GM19238 (cell line): ENCODE results near the gene DCBLD1.

Source experiments
- DNase-seq: peaks from one replicate; pipeline ENCODE4 v3.0.0; 2011; ENCODE audit warnings: low spot score; ENCODE audit not compliant: insufficient read length

Gene DCBLD1

DNA sequence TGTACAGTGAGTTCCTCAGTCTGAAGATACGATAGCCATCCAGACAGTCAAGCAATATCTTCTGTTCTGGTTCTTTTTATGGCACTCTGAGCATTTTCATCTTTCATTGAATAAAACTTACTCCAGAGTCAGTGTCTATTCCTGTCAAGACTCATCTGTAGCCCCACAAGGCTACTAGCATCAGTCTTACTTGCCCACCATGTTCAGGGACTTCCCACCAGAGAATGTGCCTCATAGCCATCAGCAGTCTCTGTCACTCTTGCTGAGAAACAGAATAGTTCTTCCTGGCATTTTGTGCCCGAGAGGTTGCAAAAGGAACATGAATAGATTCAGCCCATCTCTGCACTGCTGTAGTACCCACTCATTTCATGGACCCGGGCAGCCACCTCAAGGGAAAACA is 12.7 kb upstream of the DCBLD1 start:
- no peak for DNase-seq

DNA sequence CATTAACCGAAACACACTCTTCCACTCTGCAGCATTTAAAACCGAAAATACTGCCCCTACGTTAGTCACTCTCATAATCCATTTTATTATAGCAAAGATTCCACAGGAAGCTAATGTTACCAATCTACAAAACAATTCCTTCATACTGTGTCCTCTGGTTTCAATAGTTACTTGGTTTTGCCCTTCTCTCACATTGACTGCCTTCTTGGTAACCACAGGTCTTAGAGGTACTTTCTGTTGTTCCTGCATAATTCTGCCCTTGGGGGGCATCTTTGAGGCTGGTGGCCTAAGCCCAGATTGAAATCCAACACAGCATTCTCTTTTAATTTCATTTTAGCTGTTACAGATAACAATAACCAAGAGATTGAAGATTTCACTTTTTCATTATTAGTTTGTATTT is 9.8 kb upstream of the DCBLD1 start:
- DNase-seq = no peak

DNA sequence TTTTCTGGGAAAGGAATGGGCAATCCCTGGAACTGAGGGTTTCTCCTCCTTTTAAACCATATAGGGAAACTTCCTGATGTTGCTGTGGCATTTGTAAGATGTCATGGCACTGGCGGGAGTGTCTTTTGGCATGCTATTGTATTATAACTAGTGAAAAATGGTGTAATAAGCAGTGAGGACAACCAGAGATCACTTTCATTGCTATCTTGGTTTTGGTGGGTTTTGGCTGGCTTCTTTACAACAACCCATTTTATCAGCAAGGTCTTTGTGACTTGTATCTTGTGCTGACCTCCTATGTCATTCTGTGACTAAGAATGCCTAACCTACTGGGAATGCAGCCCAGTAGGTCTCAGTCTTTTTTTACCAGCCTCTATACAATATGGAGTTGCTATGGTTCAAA is 9.1 kb upstream of the DCBLD1 start:
- no peak for DNase-seq

DNA sequence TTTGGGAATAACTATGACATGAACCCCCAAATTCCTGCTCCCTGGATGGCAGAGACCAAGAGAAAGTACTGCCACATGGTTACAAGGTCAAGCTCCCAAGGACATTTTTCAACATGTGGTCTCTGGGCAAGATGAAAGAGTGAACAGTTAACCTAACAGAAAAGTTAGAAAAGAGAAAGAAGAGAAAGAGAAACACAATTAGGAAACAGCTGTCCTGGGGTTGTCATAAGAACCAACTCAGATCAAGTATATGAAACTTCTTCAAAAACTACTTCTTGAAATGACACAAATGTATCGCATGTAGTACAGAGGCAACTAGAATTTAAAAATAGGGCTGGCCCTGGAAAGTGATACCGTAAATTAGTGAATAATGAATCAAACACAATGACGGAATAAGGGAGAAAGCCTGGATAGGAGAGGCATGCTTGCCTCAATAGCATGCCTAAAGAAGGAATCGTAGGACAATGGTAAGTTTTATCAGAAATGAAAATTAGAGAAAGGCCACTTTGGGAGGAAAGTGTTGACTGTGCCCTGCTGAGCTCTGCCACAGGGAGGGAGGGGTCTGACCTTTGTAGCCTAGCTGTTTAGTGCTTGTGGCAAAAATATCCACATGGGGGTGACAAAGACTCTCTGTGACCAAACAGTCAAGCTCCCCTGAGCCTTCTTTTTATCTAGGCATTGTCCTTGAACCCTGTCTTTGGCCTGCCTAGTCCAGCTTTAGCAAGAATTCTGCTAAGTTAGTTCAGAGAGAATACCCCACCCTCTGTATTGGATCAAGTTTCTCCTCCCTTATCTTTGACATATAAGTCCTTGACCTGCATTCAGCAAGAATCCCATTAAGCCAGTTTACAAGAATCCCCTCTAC is 4.3 kb upstream of the DCBLD1 start:
- DNase-seq = peak; percentile 29

DNA sequence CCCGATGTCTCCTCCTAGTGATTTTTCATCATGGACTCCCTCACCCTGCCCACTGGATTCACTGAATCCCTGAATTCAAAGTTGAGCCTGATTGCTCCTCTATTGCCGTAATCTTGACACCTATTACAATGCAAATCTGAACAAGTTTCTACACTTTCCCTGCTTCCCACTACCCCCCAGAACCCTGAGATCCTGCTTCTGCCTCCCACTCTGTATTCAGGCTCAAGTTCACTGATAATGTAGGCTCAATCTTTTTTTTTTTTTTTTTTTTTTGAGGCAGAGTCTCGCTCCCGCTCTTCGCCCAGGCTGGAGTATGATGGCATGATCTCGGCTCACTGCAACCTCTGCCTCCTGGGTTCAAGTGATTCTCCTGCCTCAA is 3.6 kb upstream of the DCBLD1 start:
- no peak for DNase-seq

DNA sequence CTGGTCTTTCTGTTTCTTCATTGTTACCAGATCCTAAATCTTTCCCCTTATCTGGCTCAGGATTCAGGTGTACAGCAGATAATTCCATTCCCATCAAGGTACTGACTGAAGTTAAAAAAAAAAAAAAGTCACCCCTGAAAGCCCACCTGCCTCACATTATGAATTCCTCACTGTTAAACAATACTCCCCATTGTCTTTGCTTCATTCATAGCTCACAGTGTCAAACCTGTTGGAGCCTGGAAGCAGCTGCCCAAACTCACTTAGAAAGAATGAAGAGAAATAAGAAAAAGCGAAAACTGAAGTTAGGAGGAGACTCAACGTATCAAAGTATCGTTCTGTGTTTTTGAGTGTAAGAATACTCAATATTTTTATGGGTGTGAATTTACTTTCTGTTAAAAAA is 1.8 kb upstream of the DCBLD1 start:
- DNase-seq = no peak

DNA sequence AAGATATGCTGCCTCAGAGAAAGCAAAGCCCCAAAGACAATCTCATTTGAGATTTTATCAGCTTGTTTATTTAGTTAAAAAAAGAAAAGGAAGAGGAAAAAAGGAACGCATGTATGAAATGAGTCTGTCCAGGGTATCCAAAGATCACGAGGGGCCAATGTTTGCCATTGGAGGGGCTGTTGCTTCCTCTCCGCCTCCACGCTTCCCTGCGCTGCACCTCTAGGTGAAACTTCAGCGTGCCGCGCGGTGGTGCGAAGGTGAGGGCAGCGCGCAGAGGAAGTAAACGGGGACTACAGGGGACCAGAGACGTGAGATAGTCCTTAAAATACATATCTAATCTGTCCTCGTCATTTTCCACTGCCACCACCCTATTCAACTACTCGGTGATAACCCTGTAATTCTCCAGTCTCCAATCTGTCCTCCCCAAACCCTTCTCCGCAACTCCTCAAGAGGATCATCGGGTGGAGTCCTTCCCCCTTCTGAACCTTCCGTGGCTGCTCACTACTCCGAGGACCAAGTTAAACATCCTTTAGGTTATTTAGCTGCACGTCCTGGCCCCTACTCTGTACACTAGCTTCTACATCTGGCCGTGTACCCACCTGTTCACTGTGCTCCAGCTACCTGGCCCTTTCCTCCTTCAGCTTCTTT is 1.1 kb upstream of the DCBLD1 start:
- DNase-seq = no peak

DNA sequence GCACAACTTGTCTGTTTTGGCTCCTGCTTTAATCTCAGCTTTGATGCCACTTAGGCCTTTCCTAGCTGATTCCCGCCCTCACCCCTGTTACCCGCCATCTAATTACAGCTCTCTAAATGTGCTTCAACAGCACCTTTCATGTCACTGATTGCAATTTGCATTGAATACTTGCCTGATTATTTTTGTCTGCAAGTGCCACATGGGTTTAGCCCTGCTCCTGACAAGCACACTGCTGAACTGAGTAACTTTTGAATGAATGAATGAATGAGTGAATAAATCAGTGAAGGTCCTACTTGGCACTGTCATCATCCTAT is 591 bp upstream of the DCBLD1 start:
- no peak for DNase-seq

DNA sequence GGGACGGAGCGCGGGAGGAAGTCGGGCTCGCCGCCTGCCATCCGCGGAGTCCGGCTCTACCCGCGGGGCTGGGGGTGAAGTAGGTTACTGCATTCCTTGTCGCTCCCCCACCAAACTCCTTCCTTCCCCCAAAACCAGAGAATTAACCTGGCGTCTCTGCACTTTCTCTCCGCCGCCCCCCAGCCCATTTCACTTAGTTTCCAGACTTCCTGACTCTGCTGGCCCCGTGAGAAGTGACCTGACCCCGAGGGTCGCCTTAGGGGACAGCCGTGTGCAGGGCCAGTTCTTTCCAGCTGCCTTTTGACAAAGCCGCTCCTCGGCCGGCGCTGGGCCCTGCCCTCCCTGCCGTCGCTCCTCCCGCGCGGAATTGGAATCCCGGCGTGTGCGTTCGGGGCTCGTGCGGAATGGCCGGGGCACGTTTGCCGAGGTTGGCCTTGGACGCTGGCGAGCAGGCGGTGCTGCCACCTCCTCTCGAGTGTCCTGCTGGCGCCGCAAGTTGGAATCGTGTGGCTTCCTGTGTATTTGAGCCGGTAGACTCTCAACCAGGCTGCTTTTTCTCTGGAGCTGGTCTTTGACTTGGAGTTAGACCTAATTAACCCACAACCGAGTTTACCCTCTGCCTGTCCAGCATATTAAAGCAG is 650 bp downstream of the DCBLD1 start:
- peak; percentile 22 for DNase-seq

DNA sequence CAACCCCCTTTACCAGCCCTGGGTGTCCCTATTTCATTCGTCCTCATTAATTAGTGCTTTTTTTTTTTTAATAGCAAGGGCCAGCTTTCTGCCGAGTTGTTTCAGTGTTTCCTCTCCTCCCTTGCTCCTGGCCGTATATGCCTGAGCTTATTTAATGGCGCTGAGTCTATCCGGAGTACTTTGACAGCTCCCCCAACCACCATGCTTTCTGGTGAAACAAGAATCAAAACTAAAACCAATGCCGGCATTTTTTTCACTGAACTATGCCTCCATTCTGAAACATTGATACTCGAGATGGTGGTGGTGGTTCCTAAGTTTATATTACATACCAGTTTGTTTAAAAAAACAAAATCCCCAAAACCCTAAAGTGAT is 1.2 kb downstream of the DCBLD1 start:
- DNase-seq = peak; percentile 28

DNA sequence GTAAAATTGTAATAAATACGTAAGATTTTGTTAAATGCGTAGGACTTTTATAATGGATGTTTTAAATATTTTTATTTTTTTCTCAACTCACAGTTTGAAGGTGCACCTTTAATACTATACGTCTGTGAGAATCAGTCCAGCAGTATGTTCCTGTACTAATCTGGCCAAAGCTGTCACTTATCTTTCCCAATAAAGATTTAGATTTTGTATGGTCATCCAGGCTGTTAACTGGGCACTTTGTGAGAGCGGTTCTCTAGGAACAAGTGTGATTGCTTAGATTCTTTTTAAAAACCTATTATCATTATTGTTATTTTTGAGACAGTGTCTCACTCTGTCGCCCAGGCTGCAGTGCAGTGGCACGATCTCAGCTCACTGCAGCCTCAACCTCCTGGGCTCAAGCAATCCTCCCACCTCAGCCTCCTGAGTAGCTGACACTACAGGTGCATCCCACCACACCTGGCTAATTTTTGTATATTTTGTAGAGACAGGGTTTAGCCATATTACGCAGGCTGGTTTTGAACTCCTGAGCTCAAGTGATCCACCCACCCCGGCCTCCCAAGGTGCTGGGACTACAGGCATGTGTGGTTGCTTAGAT is 1.7 kb downstream of the DCBLD1 start:
- no peak for DNase-seq

DNA sequence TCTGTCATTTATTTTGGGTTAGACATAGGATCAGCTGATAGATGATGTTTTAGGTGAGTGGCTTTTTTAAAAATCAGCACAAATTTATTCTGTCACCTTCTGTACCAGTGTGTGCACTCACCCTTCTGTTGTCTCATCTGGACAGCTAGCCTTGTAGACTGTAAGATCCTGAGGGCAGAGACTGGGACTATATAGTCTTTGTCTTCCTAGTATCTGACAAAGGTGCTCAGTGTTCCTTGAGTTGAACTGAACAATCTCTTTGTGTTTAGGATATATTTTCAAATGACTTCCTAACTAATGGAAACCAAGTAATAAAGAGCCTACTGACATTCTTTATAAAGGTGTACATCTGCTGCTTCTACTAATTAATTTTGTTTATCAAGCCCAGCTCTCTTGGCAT is 3.0 kb downstream of the DCBLD1 start:
- no peak for DNase-seq

DNA sequence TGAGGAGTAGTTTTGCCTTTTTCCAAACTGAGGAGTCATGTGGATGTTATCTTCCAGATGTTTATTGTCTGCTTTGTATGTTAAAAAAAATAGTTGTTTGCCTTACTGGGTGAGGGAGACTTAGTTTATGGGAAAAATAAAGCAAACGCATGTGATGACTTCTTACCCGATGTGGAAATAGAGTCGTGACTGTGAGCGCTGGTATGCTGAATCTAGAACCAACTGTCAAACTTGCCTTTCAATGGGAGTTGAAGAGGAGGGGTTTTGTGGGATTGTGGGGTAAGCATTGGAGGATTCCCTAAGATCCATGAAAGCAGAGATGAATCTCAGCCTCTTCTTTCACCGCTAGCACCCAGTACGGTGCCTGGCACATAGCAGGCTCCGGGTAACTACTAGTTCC is 5.3 kb downstream of the DCBLD1 start:
- no peak for DNase-seq

DNA sequence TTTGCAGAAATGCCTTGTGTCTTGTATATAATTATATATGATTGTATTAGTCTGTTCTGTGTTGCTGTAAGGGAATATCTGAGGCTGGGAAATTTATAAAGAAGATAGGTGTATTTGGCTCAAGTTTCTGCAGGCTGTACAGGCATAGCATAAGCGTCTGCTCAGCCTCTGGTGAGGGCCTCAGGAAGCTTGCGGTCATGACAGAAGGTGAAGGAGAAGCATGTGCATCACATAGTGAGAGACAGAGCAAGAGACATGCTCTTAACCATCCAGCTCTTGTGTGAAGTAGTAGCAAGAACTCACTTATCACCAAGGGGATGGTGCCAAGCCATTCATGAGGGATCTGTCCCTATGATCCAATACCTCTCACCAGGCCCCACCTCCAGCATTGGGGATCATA is 6.5 kb downstream of the DCBLD1 start:
- no peak for DNase-seq

DNA sequence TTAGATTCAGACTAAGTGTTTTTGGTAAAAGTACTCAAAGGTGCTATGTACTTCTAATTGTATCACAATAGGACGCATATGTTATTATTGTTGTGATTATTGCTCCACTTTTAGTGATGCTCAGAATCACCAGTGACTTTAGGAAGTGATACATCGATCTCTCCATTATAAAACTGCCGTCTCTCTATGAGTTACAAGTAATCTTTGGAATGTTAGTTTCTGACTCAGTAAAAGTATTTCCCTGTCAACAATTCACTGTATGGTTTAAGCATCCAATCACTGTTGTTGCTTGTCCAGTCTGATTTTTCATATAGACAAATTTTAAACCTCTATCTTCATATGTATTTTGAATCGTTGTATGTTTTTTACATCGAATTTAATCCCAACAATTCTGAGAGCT is 9.4 kb downstream of the DCBLD1 start:
- DNase-seq = no peak

DNA sequence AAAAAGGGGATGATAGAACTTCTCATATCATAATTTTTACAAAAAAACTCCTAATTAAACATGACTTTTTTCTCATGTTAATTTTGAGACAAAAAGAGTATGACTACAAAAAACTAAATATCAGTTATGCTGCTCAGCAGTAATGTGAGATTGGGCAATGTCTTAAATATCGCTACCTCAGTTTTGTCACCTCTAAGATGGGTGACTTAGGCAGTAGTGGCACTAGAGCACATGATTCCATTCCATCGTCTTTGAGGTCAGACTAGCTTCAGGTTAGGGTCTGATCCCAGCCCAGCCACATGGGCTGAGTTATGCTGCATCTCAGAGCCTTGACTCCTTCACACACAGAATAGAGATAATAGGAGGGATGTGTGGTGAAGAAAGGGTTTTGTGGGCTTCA is 11.0 kb downstream of the DCBLD1 start:
- DNase-seq = no peak

DNA sequence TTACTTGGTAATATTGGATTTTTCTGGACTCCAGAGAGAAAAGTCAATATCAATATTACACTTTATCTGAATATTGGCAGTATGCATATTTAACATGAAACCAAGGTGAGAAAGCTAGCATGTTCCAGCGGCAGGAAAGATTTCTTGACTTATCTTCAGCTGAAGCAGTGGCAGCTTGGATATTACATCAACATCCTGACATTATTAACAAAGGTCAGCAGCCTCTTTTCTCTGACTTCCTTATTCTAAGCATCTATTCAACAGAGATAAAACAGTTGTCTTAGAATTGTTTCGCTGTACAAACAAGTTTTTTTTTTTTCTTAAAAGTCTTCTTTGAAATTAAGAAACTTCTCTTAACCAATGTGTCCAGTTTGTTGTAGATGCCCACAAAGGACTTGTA is 11.8 kb downstream of the DCBLD1 start:
- DNase-seq = no peak

DNA sequence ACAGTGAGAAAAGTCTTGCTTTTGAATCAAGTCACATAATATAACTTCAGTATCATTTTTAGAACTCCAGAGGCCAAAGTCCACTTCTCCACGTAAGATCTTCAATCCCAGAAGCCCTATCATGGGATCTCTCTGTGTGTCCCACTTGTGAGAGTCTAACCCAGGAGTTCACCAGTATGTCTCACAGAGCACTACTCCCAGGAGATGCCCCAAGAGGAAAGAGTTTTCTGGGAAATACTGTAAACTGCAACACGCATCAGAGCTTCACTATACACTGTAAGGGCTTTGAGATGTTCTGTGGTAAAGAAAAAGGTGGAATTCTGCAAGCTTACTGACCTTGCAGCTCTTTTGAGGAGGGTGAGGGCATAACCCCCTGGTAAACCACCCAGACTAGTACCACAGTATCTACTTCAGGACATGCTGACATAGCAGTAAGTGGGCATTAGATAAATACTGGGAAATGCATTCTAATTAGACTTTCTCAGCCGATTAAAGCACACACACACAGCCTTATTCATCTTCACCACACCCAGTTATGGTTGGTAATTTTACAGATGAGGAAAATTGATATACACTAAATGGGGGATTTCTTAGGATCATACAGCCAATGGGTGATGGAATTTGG is 12.3 kb downstream of the DCBLD1 start:
- no peak for DNase-seq

DNA sequence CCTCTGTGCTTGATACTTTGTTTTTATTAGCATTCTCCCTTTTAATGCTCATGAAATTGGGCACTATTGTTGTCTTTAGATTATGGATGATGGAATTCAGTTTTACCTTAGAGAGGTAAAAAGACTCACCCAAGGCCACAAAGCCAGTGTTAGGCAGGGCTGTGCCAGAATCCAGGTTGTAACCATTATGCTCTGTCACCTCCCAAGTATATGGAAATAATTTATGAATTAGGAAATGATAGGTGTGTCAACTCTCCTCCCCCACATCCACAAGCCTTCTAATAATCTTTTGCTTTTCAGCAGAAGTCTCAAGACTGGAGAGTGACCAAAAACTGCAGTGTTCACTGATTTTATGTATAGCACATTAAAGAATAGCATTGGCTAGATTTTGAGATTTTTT is 13.0 kb downstream of the DCBLD1 start:
- DNase-seq = no peak

DNA sequence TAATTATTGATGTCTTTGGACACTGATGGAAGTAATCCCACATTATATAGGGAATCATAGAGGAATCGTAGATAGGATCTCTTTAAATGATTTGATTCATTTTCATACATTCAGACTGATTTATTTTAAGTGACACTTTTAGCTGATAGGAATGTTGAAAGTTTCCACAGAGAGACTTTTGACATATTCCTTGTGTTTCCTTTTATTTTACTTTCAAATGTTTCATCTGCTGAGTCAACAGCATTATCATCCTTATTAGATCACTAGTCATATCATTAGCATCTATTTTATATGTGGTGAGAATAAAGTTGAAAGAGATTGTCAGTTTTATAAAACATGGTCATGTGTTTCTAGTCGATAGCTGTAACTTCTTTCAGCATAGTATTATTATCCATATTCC is 13.4 kb downstream of the DCBLD1 start:
- no peak for DNase-seq

DNA sequence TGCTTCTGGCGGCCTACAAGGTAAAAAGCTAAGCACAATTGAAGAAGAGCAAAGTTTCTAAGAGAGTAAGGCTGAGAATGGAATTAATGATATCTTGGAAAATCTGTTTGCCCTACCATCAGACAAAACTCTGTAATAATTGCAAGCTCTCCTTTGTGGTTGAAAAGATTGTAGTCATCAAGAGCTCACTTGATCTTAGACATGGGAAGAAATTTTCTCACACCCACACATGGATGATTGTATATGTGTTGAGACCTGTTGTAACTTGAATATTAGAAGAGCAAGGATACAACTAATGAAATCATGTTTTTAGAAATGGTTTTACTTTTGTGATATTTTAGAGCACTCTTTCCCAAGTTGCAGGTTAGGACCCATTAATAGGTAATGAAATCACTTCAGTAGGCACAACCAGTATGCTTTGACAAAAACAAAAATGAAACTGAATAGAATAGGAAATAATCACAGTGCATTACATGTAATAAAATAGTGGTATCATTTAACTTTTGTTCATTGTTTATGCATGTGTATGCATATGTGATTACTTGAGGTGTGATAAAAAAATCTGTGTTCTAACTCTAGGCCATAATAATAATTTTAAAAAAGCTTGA is 14.0 kb downstream of the DCBLD1 start:
- no peak for DNase-seq

DNA sequence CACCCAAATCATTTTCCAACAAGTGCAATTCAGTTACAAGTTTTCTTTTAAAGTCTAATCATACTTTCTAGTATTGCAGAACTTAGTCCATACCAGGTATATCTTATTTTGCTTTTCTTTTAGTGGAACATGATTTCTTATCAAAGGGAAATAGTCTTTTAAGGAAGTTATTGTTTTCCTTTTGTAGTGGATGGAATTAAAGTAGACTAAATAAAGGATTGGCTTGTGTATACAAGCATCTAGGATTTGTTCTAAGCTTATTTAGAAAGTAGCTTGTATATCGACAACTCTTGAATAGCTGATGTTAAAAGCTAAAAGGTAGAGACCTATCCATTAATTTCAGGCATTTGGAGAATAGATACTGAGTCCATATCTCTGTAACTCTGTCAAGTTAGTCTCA is 14.8 kb downstream of the DCBLD1 start:
- no peak for DNase-seq
